WERI-Rb-1 (cell line): ENCODE data around the gene POLR1D.
"Not testable (repeated sequence)": the region's sequence is repeated elsewhere in the genome, so short reads cannot be mapped to it uniquely, and the experiment has no call there.

Experiments
- DNase-seq: peaks from one replicate; pipeline ENCODE4 v3.0.0-alpha.2; 2020
- H3K27ac ChIP-seq: fragments of 250-450 bp; sonication (Bioruptor Pico); 2 replicates; pipeline ENCODE4 v1.5.1; 2020; ENCODE audit warnings: mild to moderate bottlenecking, moderate library complexity
- H3K27me3 ChIP-seq: fragments of 250-450 bp; sonication (Bioruptor Pico); 2 replicates; pipeline ENCODE4 v1.5.1; 2021; ENCODE audit warnings: mild to moderate bottlenecking, low read depth, moderate library complexity; ENCODE audit not compliant: insufficient read depth, severe bottlenecking
- H3K36me3 ChIP-seq: fragments of 250-450 bp; sonication (Bioruptor Pico); 2 replicates; pipeline ENCODE4 v1.5.1; 2020; ENCODE audit warnings: mild to moderate bottlenecking, moderate library complexity
- H3K4me3 ChIP-seq: 2 replicates; pipeline ENCODE4 v1.5.1; 2011; ENCODE audit warnings: low read depth, mild to moderate bottlenecking, control low read depth, low read length
- H3K9me3 ChIP-seq: fragments of 250-450 bp; sonication (Bioruptor Pico); 2 replicates; pipeline ENCODE4 v1.5.1; 2021; ENCODE audit warnings: mild to moderate bottlenecking, moderate library complexity; ENCODE audit not compliant: severe bottlenecking
- TF ChIP-seq, protein P1 (sequence below): IDR thresholded peaks from 2 replicates; pipeline ENCODE4 v1.5.1; 2011; ENCODE audit warnings: low read depth, mild to moderate bottlenecking, control low read depth, inconsistent platforms, low read length

The POLR1D gene

DNA sequence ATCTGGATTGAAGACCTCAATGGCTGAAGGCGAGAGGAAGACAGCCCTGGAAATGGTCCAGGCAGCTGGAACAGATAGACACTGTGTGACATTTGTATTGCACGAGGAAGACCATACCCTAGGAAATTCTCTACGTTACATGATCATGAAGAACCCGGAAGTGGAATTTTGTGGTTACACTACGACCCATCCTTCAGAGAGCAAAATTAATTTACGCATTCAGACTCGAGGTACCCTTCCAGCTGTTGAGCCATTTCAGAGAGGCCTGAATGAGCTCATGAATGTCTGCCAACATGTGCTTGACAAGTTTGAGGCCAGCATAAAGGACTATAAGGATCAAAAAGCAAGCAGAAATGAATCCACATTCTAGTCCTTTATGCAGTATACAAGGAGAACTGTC, 1.2 kb downstream of the POLR1D start:
- Histone ChIP-seq H3K4me3 (no peak overlapping the region), H3K27ac (no peak overlapping the region), H3K9me3 (no peaks in the 10 kb centered on the region), H3K36me3 (peaks cover 33% of the 10 kb centered on the region), H3K27me3 (no peaks in the 10 kb centered on the region)
- DNase-seq = no peak
- TF ChIP-seq, protein P1, sequence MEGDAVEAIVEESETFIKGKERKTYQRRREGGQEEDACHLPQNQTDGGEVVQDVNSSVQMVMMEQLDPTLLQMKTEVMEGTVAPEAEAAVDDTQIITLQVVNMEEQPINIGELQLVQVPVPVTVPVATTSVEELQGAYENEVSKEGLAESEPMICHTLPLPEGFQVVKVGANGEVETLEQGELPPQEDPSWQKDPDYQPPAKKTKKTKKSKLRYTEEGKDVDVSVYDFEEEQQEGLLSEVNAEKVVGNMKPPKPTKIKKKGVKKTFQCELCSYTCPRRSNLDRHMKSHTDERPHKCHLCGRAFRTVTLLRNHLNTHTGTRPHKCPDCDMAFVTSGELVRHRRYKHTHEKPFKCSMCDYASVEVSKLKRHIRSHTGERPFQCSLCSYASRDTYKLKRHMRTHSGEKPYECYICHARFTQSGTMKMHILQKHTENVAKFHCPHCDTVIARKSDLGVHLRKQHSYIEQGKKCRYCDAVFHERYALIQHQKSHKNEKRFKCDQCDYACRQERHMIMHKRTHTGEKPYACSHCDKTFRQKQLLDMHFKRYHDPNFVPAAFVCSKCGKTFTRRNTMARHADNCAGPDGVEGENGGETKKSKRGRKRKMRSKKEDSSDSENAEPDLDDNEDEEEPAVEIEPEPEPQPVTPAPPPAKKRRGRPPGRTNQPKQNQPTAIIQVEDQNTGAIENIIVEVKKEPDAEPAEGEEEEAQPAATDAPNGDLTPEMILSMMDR = no peak

DNA sequence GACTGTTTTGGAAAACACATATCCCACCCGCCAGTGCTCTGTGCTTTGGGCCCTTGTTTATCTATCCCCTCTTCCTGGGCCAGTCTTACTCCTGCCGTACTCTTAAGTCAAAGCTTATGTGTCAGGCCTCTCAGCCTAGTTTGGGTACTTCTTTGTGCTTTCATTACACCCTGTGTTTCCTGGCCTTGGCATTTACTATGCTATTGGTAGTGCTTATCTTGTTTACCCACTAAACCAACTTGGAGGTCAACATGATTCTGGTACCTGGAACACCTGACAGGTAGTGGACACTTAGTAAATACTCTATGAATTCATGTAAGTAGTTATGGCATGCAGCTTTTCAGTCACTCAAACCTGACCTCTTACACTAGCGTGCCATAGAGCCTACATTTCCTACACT, 2.4 kb downstream of the POLR1D start:
- peaks cover 36% of the 10 kb centered on the region for H3K36me3 ChIP-seq
- no peaks in the 10 kb centered on the region for H3K27me3 ChIP-seq
- H3K9me3 ChIP-seq = no peaks in the 10 kb centered on the region
- TF ChIP-seq, protein P1 = no peak
- no peak for DNase-seq
- H3K27ac ChIP-seq = no peak overlapping the region
- no peak overlapping the region for H3K4me3 ChIP-seq

DNA sequence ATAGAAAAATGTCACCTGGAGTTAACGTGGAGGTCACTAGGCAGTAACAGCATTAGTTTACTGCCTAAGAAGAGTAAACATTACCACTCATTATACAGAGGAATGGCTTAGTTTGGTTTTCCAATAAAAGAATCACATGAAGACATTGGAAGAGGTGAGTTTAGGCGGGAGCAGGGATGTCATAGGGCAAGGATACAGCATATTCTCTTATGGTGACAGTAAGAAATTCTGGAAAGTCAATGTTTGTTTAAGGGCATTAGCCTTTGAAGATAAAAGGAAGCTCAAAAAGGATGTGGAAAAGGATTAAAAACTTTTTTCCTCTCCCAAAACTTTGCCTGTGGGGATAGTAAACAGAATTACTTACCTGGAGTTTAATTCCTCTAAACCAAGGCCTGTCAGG, 4.1 kb downstream of the POLR1D start:
- TF ChIP-seq, protein P1 = no peak
- Histone ChIP-seq H3K27me3 (no peaks in the 10 kb centered on the region), H3K4me3 (no peak overlapping the region), H3K36me3 (peaks cover 41% of the 10 kb centered on the region), H3K27ac (no peak overlapping the region), H3K9me3 (no peaks in the 10 kb centered on the region)
- DNase-seq = no peak

DNA sequence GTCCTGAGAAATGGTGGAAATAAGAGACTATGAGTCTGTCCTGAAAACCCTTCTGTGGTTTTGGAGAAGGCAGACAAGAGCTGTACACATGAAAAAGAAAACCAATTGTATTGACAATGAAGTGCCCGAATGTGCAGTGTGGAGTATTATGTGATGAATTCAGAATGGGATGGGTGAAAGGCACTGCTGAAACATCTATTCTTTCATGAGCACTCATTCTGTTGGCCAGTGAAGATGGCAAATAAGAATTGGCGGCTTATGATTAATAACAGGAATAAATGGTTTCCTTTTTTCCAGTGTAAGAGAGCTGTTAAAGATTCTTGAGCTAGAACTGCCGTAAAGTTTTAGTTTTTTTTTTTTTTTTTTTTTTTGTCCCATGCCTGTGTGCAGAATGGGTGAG, 5.7 kb downstream of the POLR1D start:
- DNase-seq = no peak
- Histone ChIP-seq H3K27me3 (no peaks in the 10 kb centered on the region), H3K36me3 (peaks cover 43% of the 10 kb centered on the region), H3K27ac (no peak overlapping the region), H3K9me3 (no peaks in the 10 kb centered on the region), H3K4me3 (no peak overlapping the region)
- TF ChIP-seq, protein P1 = no peak

DNA sequence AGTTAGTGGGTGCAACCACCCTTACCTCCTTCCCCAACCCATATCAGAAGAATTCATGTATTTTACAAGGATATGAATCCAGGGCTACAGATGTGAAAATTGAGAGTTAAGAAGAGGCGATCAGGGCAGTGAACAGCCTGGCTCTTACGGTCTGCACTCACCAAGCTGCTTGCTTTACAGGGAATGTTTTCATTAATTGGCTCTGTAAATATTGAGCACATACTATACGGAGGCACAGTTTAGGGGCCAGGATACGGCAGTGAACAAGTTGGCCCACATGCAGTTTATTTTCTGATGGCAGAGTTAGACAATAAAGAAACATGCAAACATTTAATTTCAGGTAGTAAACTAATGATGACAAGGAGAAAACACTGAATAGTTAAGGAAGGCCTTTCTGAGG, 6.4 kb downstream of the POLR1D start:
- Histone ChIP-seq H3K4me3 (no peak overlapping the region), H3K9me3 (no peaks in the 10 kb centered on the region), H3K27me3 (no peaks in the 10 kb centered on the region), H3K36me3 (peaks cover 38% of the 10 kb centered on the region), H3K27ac (no peak overlapping the region)
- TF ChIP-seq, protein P1 = no peak
- DNase-seq = no peak

DNA sequence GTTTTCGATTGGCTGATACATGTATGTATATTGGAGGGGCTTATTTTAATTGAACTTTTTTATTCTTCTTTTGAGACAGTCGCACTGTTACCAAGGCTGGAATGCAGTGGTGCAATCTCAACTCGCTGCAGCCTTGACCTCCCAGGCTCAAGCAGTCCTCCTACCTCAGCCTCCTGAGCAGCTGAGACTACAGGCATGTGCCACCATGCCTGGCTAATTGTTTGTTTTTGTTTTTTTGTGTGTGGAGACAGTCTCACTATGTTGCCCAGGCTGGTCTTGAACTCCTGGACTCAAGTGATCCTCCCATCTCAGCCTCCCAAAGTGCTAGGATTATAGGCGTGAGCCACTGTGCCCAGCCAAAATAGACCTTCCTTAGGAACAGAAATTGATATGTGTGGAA, 7.1 kb downstream of the POLR1D start:
- H3K36me3 ChIP-seq = peaks cover 35% of the 10 kb centered on the region
- not testable (repeated sequence) for H3K9me3 ChIP-seq, H3K27me3 ChIP-seq, DNase-seq, H3K4me3 ChIP-seq, H3K27ac ChIP-seq

DNA sequence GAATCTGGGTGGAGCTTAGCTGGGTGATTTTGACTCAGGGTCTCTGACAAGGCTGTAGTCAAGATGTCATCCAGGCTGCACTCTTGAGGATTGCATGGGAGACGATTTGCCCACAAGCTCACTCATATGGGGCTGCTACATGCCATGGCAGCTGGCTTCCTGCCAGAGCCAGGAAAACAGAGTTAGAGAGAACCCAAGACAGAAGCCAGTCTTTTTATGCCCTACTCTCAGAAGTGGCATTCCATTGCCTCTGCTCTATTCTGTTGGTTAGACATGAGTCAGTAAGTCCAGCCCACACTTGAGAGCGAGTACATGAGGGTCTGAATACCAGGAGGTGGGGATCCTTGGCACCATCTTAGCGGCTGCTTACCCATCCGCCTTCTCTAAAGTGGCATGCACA, 9.5 kb downstream of the POLR1D start:
- Histone ChIP-seq H3K4me3 (no peak overlapping the region), H3K9me3 (no peaks in the 10 kb centered on the region), H3K27me3 (no peaks in the 10 kb centered on the region), H3K36me3 (peaks cover 24% of the 10 kb centered on the region), H3K27ac (no peak overlapping the region)
- no peak for DNase-seq
- TF ChIP-seq, protein P1 = no peak
